A549 (cell line): ENCODE data around the gene KCNN1.

Source experiments
- TFCP2L1 ChIP-seq: fragments of 250-450 bp; sonication (Bioruptor Pico); IDR thresholded peaks from 2 replicates; pipeline ENCODE4 v1.5.0; 2021; ENCODE audit warnings: mild to moderate bottlenecking
- TF ChIP-seq, protein P1 (sequence below): fragments of >200 bp; sonication (Bioruptor Twin); formaldehyde crosslinking; IDR thresholded peaks from 3 replicates; pipeline ENCODE4 v1.5.1; 2016
- TF ChIP-seq, protein P2 (sequence below): fragments of 150-350 bp; IDR thresholded peaks from 2 replicates; pipeline ENCODE4 v1.6.1; 2014; ENCODE audit warnings: low read depth, mild to moderate bottlenecking, low read length

DNA sequence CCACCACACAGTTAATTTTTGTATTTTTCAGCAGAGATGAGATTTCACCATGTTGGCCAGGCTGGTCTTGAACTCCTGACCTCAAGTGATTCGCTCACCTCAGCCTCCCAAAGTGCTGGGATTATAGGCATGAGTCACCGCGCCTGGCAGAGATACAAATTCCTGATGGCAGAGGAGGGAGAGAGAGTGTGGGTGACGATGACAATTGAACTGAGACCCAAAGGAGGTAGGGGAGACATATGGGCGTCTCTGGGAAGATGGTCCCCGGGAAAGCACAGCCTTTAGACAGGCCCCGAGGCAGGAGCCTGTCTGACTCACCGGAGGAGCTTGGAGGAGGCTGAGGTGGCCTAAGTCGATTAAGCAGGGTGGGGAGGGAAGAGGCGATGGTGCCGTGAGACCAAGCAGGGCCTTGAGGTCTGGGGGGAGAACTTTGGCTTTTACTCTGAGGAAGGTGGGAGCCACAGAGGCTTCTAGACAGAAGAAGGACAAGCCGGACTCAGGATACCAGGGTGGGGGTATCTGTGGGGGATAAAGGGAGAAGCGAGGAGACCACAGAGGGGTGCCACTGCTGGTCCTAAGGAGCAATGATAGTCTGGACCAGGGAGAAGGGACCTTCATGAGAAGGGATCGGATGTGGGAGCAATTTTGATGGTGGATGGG, 79.3 kb downstream of the KCNN1 start:
- TF ChIP-seq, protein P1, sequence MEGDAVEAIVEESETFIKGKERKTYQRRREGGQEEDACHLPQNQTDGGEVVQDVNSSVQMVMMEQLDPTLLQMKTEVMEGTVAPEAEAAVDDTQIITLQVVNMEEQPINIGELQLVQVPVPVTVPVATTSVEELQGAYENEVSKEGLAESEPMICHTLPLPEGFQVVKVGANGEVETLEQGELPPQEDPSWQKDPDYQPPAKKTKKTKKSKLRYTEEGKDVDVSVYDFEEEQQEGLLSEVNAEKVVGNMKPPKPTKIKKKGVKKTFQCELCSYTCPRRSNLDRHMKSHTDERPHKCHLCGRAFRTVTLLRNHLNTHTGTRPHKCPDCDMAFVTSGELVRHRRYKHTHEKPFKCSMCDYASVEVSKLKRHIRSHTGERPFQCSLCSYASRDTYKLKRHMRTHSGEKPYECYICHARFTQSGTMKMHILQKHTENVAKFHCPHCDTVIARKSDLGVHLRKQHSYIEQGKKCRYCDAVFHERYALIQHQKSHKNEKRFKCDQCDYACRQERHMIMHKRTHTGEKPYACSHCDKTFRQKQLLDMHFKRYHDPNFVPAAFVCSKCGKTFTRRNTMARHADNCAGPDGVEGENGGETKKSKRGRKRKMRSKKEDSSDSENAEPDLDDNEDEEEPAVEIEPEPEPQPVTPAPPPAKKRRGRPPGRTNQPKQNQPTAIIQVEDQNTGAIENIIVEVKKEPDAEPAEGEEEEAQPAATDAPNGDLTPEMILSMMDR, result no peak
- TF ChIP-seq, protein P2, sequence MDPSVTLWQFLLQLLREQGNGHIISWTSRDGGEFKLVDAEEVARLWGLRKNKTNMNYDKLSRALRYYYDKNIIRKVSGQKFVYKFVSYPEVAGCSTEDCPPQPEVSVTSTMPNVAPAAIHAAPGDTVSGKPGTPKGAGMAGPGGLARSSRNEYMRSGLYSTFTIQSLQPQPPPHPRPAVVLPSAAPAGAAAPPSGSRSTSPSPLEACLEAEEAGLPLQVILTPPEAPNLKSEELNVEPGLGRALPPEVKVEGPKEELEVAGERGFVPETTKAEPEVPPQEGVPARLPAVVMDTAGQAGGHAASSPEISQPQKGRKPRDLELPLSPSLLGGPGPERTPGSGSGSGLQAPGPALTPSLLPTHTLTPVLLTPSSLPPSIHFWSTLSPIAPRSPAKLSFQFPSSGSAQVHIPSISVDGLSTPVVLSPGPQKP, result no peak
- no peak for TF ChIP-seq TFCP2L1 (CRISPR knock-in tag)
